Measurements from ENCODE around the gene PAPPA2.

The PAPPA2 gene

DNA sequence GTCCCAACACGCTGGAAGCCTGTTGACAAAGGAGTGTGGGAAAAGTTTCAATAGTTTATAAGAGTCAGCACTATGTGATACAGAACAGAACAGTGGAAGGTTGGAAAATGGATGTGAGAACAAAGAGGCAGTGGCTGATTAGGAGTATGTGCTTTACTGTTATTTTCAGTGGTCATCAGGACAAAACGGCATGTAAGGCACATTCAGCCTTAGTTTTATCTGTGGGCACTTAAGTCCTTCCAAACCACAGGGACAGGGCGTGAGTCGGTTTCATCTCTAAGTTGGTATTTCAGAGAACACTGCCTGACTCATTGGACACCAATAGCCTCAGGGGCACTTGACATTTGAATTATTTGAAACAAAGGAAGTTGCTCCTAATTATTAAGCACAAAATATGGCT lies 394.7 kb downstream of the PAPPA2 start:
- DNase-seq (ENCODE audit: low spot score) = no peak

DNA sequence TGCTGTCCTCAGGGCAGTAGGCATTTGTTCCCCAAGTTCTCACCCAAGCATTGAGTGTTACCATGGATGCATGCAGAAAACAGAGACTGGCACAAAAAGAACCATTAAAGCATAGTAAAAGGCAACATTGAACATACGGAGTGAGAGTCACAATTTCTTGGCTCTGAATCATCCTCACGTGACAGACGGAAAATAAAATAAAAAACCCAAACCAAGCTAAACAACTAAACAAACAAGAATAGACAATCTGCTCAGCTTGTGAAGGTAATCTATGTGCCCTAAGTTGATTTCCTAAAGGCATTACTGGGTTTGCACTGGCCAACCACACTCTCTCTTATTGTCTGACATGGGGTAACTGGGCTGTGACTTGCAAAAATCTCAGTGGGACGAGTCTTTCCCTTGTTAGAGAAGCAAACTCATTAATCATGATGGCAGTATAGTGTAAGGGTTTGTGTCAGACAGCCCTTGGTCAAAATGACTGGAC lies 395.5 kb downstream of the PAPPA2 start:
- peak; percentile 31 for DNase-seq (ENCODE audit: low spot score)

- DNase-seq (ENCODE audit: low spot score) = no peak
These were observed 400.6 kb downstream of the PAPPA2 start for GRCh38 chr1:176863613-176864012.

DNA sequence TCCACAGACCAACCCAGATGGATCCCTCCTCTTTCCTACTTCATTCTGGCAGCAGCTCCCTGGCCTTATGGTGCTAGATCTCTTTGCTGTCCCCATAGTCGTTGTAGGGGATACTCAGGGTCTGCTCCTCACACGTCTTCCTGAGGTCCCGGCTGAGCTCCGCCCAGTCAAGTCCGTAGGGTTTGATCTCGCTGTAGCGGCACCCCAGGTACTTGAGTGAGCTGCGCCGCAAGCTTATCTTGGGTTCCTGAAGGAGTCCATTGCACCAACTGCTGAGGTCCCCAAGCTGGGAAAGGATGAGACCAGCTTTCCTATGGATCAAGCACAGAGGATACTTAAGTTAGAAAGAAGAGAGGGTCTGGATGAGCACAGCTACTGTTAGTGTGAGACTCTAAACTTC lies 401.2 kb downstream of the PAPPA2 start:
- no peak for DNase-seq (ENCODE audit: low spot score)

GRCh38 chr1:176866011-176866714 lies 403.2 kb downstream of the PAPPA2 start:
- no peak for DNase-seq (ENCODE audit: low spot score)

GRCh38 chr1:176869577-176869976 lies 406.6 kb downstream of the PAPPA2 start:
- DNase-seq (ENCODE audit: low spot score) = no peak

GRCh38 chr1:176876966-176877515 lies 414.1 kb downstream of the PAPPA2 start:
- DNase-seq (ENCODE audit: low spot score) = no peak

GRCh38 chr1:176877557-176877956 lies 414.6 kb downstream of the PAPPA2 start:
- no peak for DNase-seq (ENCODE audit: low spot score)

GRCh38 chr1:176878750-176879536 lies 416.0 kb downstream of the PAPPA2 start:
- no peak for DNase-seq (ENCODE audit: low spot score)

DNA sequence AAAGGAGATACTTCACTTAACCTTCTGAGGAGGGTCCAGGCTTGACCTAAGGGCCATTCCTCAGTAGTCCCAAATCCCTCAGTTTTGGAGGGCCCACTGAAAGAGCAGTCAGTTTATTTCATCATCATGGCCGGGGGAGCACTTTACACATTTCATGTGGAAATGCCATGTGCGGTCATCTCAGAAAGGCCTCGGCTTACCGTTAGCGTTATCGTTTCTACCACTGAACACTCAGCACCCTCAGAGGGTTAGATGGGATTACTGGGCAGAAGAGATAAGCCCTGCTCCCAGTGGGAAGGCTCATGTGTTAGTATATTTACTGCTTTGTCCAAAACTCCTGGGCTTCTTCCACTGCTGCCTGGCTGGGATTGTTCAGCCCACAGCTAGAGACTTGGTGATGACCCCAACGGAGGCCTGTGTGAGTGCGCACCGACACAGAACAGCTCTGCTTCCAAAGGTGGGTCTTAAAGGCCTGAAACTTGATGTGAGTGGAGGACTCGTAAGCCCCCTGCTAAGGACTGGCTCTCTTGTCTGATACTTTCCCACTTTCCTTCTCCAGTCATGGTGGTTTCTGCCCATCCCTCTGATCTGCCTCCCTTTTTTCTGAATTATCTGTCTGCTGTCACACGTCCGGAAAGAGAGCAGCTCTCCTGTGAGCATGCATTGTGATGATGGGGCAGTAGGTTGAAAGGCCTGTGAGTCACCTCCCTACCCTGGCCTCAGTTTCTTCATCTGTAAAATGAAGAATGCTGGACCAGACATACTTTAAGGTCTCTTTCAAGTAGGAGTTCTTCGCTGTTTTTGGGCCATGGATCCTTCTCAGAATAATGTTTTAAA lies 417.0 kb downstream of the PAPPA2 start:
- no peak for DNase-seq (ENCODE audit: low spot score)

DNA sequence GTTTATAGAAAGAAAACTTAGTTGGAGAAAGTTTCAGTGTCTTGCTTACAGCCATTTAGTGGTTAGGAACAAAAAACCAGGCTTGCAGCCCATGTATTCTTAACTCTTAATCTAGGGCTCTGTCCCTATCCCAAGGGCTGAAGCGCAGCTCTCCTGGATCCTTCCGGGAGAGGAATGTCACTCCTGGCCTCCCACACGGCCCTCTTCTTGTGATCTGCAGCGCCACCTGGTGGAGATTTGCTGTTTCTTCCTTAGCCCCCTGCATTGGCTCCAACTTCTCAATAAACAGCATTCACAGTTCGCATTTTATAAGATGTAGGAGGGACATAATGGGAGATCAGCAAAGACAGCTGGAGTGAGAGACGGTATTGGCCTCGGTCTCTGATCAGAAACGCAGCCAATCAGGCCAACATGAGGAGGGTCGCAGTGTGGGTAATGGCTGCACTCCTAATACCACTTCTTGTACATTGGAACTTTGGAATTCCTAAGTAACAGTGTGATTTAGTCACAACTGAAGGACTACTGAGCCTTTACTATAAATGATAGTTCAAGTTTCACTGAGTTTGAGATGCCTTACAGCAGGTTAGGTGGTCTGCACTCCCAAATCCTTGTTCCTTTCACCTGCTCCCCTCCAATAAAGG lies 418.1 kb downstream of the PAPPA2 start:
- peak; percentile 89 for DNase-seq (ENCODE audit: low spot score)

DNA sequence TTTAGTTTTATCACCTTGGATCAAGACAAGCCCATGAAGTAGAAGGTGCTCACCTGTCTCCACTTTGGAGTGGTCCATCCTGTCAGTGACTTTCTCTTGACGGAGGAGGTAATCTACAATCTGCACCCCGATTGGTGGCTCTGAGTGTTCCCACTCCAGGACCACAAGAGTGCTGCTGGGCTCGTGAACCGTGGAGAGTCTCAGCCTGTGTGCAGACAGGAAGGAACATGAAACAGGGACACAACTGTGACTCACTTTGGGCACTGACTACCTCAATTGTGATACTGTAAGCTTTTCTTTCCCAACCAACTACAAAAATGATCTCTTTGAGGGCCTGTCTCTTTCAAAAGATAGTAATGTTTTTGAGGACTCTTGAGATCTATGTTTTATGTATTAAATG lies 421.3 kb downstream of the PAPPA2 start:
- DNase-seq (ENCODE audit: low spot score) = no peak

DNA sequence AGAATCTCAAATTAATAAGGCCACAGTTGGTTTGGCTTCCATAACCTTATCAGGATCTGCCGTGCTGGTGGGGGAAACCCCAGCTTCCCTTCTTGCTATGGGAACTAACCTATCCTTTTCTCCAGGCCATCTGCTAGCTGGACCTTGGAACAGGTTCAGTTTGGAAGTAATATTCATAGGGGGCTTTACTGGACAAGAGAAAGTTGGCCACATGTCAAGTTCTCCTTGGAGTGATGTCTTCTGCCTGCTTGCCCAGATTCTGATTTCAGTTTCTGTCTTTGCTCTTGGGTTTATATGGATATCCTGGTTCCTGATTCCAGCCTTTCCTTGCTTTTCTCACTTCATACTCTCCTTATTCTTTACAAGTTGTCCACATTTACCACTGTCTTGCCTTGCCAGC lies 421.9 kb downstream of the PAPPA2 start:
- no peak for DNase-seq (ENCODE audit: low spot score)

DNA sequence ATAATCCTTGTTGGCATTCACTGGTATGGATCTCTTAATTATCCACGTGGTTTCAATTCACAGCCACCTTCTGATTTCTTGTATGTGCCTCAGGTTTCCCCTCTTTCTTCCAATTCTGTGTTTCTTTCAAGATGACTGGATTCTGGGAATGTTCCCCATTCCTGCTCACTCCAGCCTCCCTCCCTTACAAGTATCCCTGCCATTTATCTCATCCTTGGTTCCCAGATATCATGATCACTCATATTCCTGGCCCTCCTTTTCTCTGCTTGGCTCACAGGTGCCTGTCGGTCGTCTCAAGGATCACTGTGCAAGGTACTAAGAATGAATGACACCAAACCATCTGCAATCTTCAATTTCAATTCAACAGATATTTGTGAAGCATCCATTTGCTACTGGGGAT lies 422.4 kb downstream of the PAPPA2 start:
- DNase-seq (ENCODE audit: low spot score) = no peak

DNA sequence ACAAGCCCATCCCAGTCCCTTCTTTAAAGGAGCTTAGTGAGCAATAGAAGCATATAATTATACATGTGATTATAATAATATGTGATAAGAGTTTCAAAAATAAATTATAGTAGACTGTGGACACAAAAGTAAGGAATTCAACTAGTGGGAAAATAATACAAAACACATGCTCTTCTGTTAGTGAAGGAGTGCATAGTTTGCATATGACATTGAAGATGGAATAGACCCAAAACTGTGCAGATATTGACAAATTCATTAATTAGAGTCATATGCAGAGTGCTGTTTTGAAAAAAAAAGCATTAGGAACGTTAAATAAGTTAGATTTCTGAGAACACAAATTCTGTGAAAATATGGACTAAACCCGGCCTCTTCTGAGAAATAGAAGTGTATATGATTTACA lies 422.8 kb downstream of the PAPPA2 start:
- DNase-seq (ENCODE audit: low spot score) = no peak

- DNase-seq (ENCODE audit: low spot score) = no peak
These were observed 425.6 kb downstream of the PAPPA2 start for GRCh38 chr1:176888471-176889032.

- DNase-seq (ENCODE audit: low spot score) = no peak
These were observed 430.8 kb downstream of the PAPPA2 start for GRCh38 chr1:176893625-176894352.

GRCh38 chr1:176894450-176894849 lies 431.5 kb downstream of the PAPPA2 start:
- no peak for DNase-seq (ENCODE audit: low spot score)
